CD1c-positive myeloid dendritic cell (primary cell): Measurements from ENCODE around the gene CARNS1.
A peak's percentile ranks its signal among the peaks of the same experiment; 100 is the strongest.
"Not testable (repeated sequence)": the region's sequence is repeated elsewhere in the genome, so short reads cannot be mapped to it uniquely, and the experiment has no call there.

Source experiments
- DNase-seq: peaks from one replicate; pipeline ENCODE4 v3.0.0-alpha.2; 2016; ENCODE audit errors: extremely low spot score

Gene CARNS1

GRCh38 chr11:67465530-67465929, 50.1 kb downstream of the CARNS1 start:
- not testable (repeated sequence) for DNase-seq

DNA sequence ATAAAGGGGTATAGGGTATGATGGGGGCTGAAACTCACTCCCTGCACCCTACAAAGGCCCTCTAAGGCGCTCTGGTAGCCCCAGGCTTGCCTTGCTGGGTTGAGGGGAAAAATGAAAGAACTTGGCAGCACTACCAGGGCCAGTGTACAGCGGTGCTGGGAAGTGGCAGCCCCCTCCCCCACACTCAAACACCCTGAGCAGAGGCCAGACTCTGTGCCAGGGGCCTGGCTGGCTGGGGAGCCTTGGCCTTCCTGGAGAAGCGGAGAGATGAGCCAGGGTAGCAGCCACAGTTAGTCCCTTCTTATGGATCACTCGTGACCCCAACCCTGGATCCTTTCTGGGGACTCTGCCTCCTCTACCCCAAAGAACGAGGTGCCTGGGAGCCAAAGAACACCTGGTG, 50.9 kb downstream of the CARNS1 start:
- no peak for DNase-seq

- no peak for DNase-seq
Observed at GRCh38 chr11:67466962-67467771, 51.7 kb downstream of the CARNS1 start.

DNA sequence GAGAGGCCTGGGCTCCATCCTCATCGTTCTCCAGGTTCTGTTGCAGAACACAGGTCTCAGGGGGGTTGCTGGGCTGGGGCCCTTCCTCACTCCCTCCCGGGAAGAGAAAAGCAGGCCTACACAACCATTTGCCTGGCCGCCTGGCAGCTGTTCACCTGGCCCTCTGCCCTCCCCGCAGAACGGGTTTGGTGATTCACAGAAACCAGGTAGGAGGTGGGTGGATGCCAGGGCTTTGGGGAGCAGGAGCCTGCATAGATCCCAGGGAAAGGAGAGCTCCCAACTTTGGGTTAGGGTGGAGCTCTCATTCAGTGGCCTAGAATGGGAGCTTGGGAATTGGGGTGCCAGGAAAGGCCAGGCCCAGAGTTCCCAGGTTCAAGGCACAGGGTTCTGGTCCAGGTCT, 52.6 kb downstream of the CARNS1 start:
- DNase-seq, result no peak

- no peak for DNase-seq
Observed at GRCh38 chr11:67468456-67468758, 52.9 kb downstream of the CARNS1 start.

- DNase-seq, result peak; percentile 94
Observed at GRCh38 chr11:67468759-67469507, 53.5 kb downstream of the CARNS1 start, which contains the start of gene TMEM134. Gene TMEM134 (minus strand): TSS chr11:67469251. CDS start chr11:67469192, 59 bp downstream.

GRCh38 chr11:67469508-67469811, 54.0 kb downstream of the CARNS1 start:
- no peak for DNase-seq

DNA sequence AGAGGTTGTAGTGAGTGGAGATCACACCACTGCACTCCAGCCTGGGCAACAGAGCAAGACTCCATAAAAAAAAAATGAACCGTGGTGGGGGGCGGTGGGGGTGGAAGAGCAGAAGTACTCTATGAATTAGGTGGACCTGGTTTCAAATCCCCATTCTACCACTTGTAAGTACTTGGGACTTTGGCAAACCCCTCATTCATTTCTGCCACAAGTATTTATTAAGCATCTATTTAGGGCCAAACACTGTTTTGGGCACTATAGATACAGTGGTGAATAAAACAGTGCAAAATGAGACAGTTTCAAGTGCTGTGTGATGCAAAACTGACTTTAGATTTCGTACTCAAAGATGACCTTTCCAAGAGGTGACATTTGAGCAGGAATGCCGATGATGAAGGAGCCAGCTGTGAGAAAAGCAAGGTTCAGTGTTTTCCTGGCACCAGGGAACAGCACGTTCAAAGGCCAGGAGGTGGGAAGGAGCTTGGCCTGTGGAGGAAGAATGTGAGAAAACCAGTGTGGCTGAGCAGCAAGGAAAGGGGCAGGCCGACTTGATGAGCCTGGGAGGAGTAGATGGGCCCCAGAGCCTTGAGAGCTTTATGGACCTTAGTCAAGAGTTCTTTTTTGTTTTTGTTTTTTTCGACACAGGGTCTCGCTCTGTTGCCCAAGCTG, 55.0 kb downstream of the CARNS1 start:
- peak; percentile 46 for DNase-seq

GRCh38 chr11:67472882-67473281, 57.4 kb downstream of the CARNS1 start:
- no peak for DNase-seq
